Lower lobe of right lung (tissue), 2 donors: Measurements from ENCODE around the gene NKX3-2. TPM values are rescaled to one million over a fixed set of nuclear protein-coding genes. Genes with fewer than 3 reads are reported as not detected.

Experiments used
- ATAC-seq, 2 donors: fragments of 200-7000 bp; cut with Tn5 transposase; one replicate each; pipeline ENCODE4 v1.9.1; 2020 to 2022; ENCODE audit warnings: mild to moderate bottlenecking in 2 of 2, moderate library complexity in 2 of 2
- DNase-seq: peaks from one replicate; pipeline ENCODE4 v3.0.0-alpha.2; 2020
- H3K27ac ChIP-seq: fragments of 200-600 bp; one replicate; pipeline ENCODE4 v1.8.0; 2022
- H3K27me3 ChIP-seq: fragments of 200-600 bp; one replicate; pipeline ENCODE4 v1.8.0; 2022; ENCODE audit warnings: low read depth
- H3K36me3 ChIP-seq: fragments of 200-600 bp; one replicate; pipeline ENCODE4 v1.8.0; 2022; ENCODE audit warnings: mild to moderate bottlenecking
- H3K4me1 ChIP-seq: fragments of 200-600 bp; one replicate; pipeline ENCODE4 v1.8.0; 2022
- H3K4me3 ChIP-seq: fragments of 200-600 bp; one replicate; pipeline ENCODE4 v1.8.0; 2022; ENCODE audit warnings: mild to moderate bottlenecking
- H3K9me3 ChIP-seq: fragments of 200-600 bp; one replicate; pipeline ENCODE4 v1.8.0; 2022
- CTCF ChIP-seq: fragments of 200-600 bp; IDR thresholded peaks from one replicate; pipeline ENCODE4 v1.8.0; 2022; ENCODE audit warnings: antibody characterized with exemption, mild to moderate bottlenecking
- intact Hi-C: fragments of 100-400 bp; cut with DNase I; formaldehyde crosslinking; loops from one replicate; pipeline ENCODE4 v1.11.0; 2022
- total RNA-seq: library from RNA; stranded (reverse); fragmentation: NEBNext Ultra II Directional; extraction: Animal tissue kit (Norgen Biotek cat#: 25700); gene quantifications from one replicate; pipeline ENCODE4 v1.2.1, GENCODE V29; 2021
- donor health status: DM: no; HTN: yes; CAD: no; lungs with severe emphysema.

NKX3-2 gene
- total RNA-seq, 1 donor from 2014 or later = not detected

GRCh38 chr4:13523105-13523477 lies 21.2 kb downstream of the NKX3-2 start:
- intact Hi-C loops = no loop called here
- Histone ChIP-seq H3K9me3 (peaks cover 9% of the 10 kb centered on the region), H3K27ac (no peak overlapping the region), H3K4me1 (peaks cover 13% of the 10 kb centered on the region), H3K4me3 (no peak overlapping the region), H3K27me3 (peaks cover 78% of the 10 kb centered on the region), H3K36me3 (no peaks in the 10 kb centered on the region)
- peak in 1 of 2 donors; percentile 32 for ATAC-seq
- no peak for DNase-seq
- TF ChIP-seq CTCF = no peak

- Histone ChIP-seq H3K4me1 (peaks cover 7% of the 10 kb centered on the region), H3K27me3 (peaks cover 72% of the 10 kb centered on the region), H3K9me3 (peaks cover 9% of the 10 kb centered on the region), H3K4me3 (no peak overlapping the region), H3K36me3 (no peaks in the 10 kb centered on the region), H3K27ac (no peak overlapping the region)
- intact Hi-C loops = no loop called here
- ATAC-seq (peak; percentile 14 to 29), DNase-seq (no peak)
- TF ChIP-seq CTCF = no peak
Observed at GRCh38 chr4:13522282-13523104, 21.8 kb downstream of the NKX3-2 start.

GRCh38 chr4:13521047-13521446 lies 23.3 kb downstream of the NKX3-2 start:
- no peak for ATAC-seq
- DNase-seq = no peak
- Histone ChIP-seq H3K4me3 (no peak overlapping the region), H3K4me1 (peaks cover 6% of the 10 kb centered on the region), H3K36me3 (no peaks in the 10 kb centered on the region), H3K27ac (no peak overlapping the region), H3K27me3 (peaks cover 57% of the 10 kb centered on the region), H3K9me3 (peaks cover 9% of the 10 kb centered on the region)
- TF ChIP-seq CTCF = no peak
- intact Hi-C loops = no loop called here

- Histone ChIP-seq H3K4me3 (no peak overlapping the region), H3K27me3 (peaks cover 28% of the 10 kb centered on the region), H3K27ac (no peak overlapping the region), H3K9me3 (no peaks in the 10 kb centered on the region), H3K36me3 (no peaks in the 10 kb centered on the region), H3K4me1 (no peaks in the 10 kb centered on the region)
- no peak for TF ChIP-seq CTCF
- intact Hi-C loops = no loop called here
- no peak for DNase-seq
- ATAC-seq = no peak
Observed at GRCh38 chr4:13516315-13516860, 27.9 kb downstream of the NKX3-2 start.

- ATAC-seq = no peak
Observed at GRCh38 chr4:13515268-13515667, 29.0 kb downstream of the NKX3-2 start.

More at GRCh38 chr4:13515268-13515667, 29.0 kb downstream of the NKX3-2 start:
- Histone ChIP-seq H3K4me3 (no peak overlapping the region), H3K36me3 (no peaks in the 10 kb centered on the region), H3K9me3 (no peaks in the 10 kb centered on the region), H3K27me3 (peaks cover 22% of the 10 kb centered on the region), H3K27ac (no peak overlapping the region), H3K4me1 (no peaks in the 10 kb centered on the region)
- DNase-seq = no peak
- TF ChIP-seq CTCF = no peak
- intact Hi-C loops = no loop called here
